ENCODE data around the gene SYMPK. TPM values are rescaled to one million over a fixed set of nuclear protein-coding genes. Genes with fewer than 3 reads are reported as not detected.

The SYMPK gene
- total RNA-seq, 2 donors from 2014 or later, result 16.4 to 20.6 TPM

DNA sequence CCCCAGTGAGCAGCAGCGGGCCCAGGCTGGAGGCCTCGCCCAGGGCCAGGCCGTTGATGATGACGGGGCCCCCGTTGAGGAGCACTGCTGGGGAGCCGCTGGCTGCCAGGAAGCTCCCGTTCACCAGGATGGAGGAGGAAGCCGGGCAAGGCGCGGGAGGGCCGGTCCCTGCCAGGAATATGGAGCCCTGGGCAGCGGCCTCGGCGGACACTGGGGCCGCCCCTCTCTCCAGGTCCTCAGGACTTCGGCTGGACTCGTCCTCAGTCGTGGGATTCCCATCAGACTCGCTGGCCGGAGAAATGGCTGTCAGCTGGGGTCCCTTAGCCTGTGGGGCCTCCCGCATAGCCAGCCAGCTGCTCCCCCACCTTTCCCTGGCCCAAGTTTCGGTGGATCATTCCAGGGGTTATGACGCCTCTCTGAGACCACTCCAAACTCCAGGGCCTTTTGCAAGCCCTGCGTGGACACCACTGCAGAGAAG, 96.0 kb downstream of the SYMPK start:
- DNase-seq (ENCODE audit: low spot score), result peak; percentile 68
- H3K4me1 ChIP-seq, result peaks cover 0 to 77% of the 10 kb centered on the region in 2 donors

GRCh38 chr19:45766296-45766868, 96.6 kb downstream of the SYMPK start:
- H3K4me1 ChIP-seq, result peaks cover 0 to 77% of the 10 kb centered on the region in 2 donors
- H3K27me3 ChIP-seq, result no peaks in the 10 kb centered on the region
- no peaks in the 10 kb centered on the region for H3K9me3 ChIP-seq
- no peak for DNase-seq (ENCODE audit: low spot score)
- H3K36me3 ChIP-seq, result peaks cover 1% of the 10 kb centered on the region
- peak overlapping the region; percentile 69 to 74 for H3K4me3 ChIP-seq
- H3K27ac ChIP-seq, result peak overlapping the region; percentile 93 to 96
- TF ChIP-seq, protein P1, sequence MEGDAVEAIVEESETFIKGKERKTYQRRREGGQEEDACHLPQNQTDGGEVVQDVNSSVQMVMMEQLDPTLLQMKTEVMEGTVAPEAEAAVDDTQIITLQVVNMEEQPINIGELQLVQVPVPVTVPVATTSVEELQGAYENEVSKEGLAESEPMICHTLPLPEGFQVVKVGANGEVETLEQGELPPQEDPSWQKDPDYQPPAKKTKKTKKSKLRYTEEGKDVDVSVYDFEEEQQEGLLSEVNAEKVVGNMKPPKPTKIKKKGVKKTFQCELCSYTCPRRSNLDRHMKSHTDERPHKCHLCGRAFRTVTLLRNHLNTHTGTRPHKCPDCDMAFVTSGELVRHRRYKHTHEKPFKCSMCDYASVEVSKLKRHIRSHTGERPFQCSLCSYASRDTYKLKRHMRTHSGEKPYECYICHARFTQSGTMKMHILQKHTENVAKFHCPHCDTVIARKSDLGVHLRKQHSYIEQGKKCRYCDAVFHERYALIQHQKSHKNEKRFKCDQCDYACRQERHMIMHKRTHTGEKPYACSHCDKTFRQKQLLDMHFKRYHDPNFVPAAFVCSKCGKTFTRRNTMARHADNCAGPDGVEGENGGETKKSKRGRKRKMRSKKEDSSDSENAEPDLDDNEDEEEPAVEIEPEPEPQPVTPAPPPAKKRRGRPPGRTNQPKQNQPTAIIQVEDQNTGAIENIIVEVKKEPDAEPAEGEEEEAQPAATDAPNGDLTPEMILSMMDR (IDR thresholded peaks at IDR 0.05), result no peak

More for the DNA sequence above, 96.0 kb downstream of the SYMPK start:
- Histone ChIP-seq H3K4me3 (peak overlapping the region; percentile 69 to 74), H3K27me3 (no peaks in the 10 kb centered on the region), H3K27ac (peak overlapping the region; percentile 93 to 96), H3K36me3 (peaks cover 6% of the 10 kb centered on the region), H3K9me3 (no peaks in the 10 kb centered on the region)
- TF ChIP-seq, protein P1 (IDR thresholded peaks at IDR 0.05), result no peak

DNA sequence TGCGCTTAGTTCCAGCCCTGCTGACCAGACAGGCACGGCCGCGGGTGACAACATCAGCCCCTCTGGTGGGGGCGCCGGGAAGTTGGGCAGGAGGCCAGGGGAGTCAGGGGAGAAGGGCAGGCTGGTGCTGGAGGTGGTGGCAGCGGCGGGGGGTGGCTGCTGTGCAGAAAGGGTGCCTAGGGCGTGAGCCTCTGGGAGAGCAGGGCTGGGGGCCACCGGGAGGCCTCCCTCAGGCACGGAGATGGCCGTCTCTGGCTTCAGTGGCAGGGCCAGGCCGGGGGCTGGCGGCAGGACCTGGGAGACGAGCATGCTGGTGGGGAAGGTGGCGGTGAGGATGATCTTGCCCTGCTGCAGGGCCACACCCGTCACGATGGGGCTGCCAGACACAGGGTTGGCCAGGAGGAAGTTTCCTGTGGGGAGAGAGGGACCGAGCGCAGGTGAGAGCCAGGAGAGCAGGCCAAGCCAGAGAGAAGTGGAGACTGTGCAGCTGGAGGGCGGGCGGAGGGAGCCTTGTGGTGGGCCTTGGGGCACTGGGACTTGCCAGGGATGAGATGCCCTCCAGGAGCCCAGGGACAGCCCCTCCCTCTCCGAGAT, 97.1 kb downstream of the SYMPK start:
- TF ChIP-seq, protein P1 (IDR thresholded peaks at IDR 0.05), result no peak
- Histone ChIP-seq H3K9me3 (no peaks in the 10 kb centered on the region), H3K27ac (peak overlapping the region; percentile 93 to 96), H3K36me3 (no peaks in the 10 kb centered on the region), H3K4me1 (peaks cover 0 to 72% of the 10 kb centered on the region in 2 donors), H3K4me3 (peak overlapping the region in 1 of 2 donors; percentile 69), H3K27me3 (no peaks in the 10 kb centered on the region)
- no peak for DNase-seq (ENCODE audit: low spot score)

Other genes starting within 250 kb of the SYMPK start
- gene EML2, start 223.8 kb downstream of the SYMPK start, total RNA-seq, result 10 to 100 TPM; 18.7 to 22.5 TPM
- gene GIPR, start 194.9 kb downstream of the SYMPK start, total RNA-seq, result 1 to 10 TPM; 2.7 to 3.1 TPM
- 100 to 1,000 TPM; 158 to 201 TPM for gene SNRPD2, start 171.2 kb downstream of the SYMPK start, total RNA-seq
- 1 to 10 TPM; 2.4 to 3.0 TPM for gene QPCTL, start 170.5 kb downstream of the SYMPK start, total RNA-seq
- gene FBXO46, start 132.3 kb downstream of the SYMPK start, total RNA-seq, result 10 to 100 TPM; 11.6 to 12.1 TPM
- gene MEIOSIN, start 129.7 kb downstream of the SYMPK start, total RNA-seq, result under 1 TPM; 0.78 to 0.90 TPM
- gene SIX5, start 93.9 kb downstream of the SYMPK start, total RNA-seq, result 10 to 100 TPM in 1 of 2 donors, 1 to 10 TPM in 1; 9.3 to 18.6 TPM
- 100 to 1,000 TPM; 107 to 214 TPM for gene DMPK, start 80.7 kb downstream of the SYMPK start, total RNA-seq
- 10 to 100 TPM; 41.5 to 55.9 TPM for gene DMWD, start 70.3 kb downstream of the SYMPK start, total RNA-seq
- gene RSPH6A, start 47.8 kb downstream of the SYMPK start, total RNA-seq, result not detected
- gene FOXA3, start 1.2 kb upstream of the SYMPK start, total RNA-seq, result not detected
- gene IRF2BP1, start 23.0 kb upstream of the SYMPK start, total RNA-seq, result 10 to 100 TPM; 24.2 to 30.5 TPM
- gene MYPOP, start 39.5 kb upstream of the SYMPK start, total RNA-seq, result 1 to 10 TPM; 6.0 to 7.2 TPM
- not detected for gene NANOS2, start 51.6 kb upstream of the SYMPK start, total RNA-seq
- 1 to 10 TPM; 1.5 to 3.9 TPM for gene NOVA2, start 110.7 kb upstream of the SYMPK start, total RNA-seq
- gene CCDC61, start 132.3 kb upstream of the SYMPK start, total RNA-seq, result 1 to 10 TPM; 5.3 to 7.8 TPM
- not detected for gene PGLYRP1, start 159.9 kb upstream of the SYMPK start, total RNA-seq
- gene IGFL4, start 177.9 kb upstream of the SYMPK start, total RNA-seq, result not detected